Suprapubic skin (tissue), 4 donors: ENCODE measurements around the gene VAV2. TPM values are rescaled to one million over a fixed set of nuclear protein-coding genes. Genes with fewer than 3 reads are reported as not detected.

ENCODE experiments used
- DNase-seq, 2 donors: peaks; one replicate each; pipeline ENCODE4 v3.0.0-alpha.2; 2019; ENCODE audit warnings: low spot score in 2 of 2
- H3K27ac ChIP-seq: fragments of 200-600 bp; sonication (generic); one replicate; pipeline ENCODE4 v1.5.1; 2019
- H3K27me3 ChIP-seq: fragments of 200-600 bp; sonication (generic); one replicate; pipeline ENCODE4 v1.5.1; 2019
- H3K36me3 ChIP-seq: fragments of 200-600 bp; sonication (generic); one replicate; pipeline ENCODE4 v1.5.1; 2019
- H3K4me1 ChIP-seq: fragments of 200-600 bp; sonication (generic); one replicate; pipeline ENCODE4 v1.5.1; 2019
- H3K4me3 ChIP-seq: fragments of 200-600 bp; sonication (generic); one replicate; pipeline ENCODE4 v1.5.1; 2019; ENCODE audit warnings: mild to moderate bottlenecking
- H3K9me3 ChIP-seq: fragments of 200-600 bp; sonication (generic); one replicate; pipeline ENCODE4 v1.5.1; 2019
- CTCF ChIP-seq, 2 donors: fragments of 200-600 bp in 1 of 2; fragments of 450-650 bp in 1 of 2; sonication (generic) in 1 of 2; IDR thresholded peaks; one replicate each; pipeline ENCODE4 v1.5.1; 2016 to 2019; ENCODE audit warnings: antibody characterized with exemption in 2 of 2, mild to moderate bottlenecking in 1 of 2, moderate library complexity in 1 of 2
- EP300 ChIP-seq: sonication (generic); formaldehyde crosslinking; IDR thresholded peaks from one replicate; pipeline ENCODE4 v1.6.1; 2017; ENCODE audit warnings: antibody characterized with exemption
- POLR2A ChIP-seq, 2 donors: fragments of 450-650 bp; IDR thresholded peaks; one replicate each; pipeline ENCODE4 v1.6.1; 2017; ENCODE audit warnings: antibody characterized with exemption in 2 of 2, mild to moderate bottlenecking in 2 of 2, moderate library complexity in 2 of 2
- POLR2AphosphoS5 ChIP-seq, 3 donors: sonication (generic); formaldehyde crosslinking; IDR thresholded peaks; one replicate each; pipeline ENCODE4 v1.6.1; 2017; ENCODE audit warnings: antibody characterized with exemption in 3 of 3
- WGBS: methylation state at CpG from one replicate; pipeline ENCODE4 v1.1.5; 2018; 5-methylcytosine and 5-hydroxymethylcytosine counted together
- total RNA-seq, 4 donors: library from RNA; depleted of rRNA; stranded (reverse); fragments of >200 nt; gene quantifications; one replicate each; pipeline ENCODE4 v1.1.0, GENCODE V29; 2016

VAV2 gene
- total RNA-seq, 4 donors from 2014 or later = 5.2 to 10.3 (median 6.4) TPM

- Histone ChIP-seq H3K4me1 (peaks cover 11% of the 10 kb centered on the region), H3K27ac (no peak overlapping the region), H3K9me3 (no peaks in the 10 kb centered on the region), H3K36me3 (no peaks in the 10 kb centered on the region), H3K4me3 (no peak overlapping the region), H3K27me3 (no peaks in the 10 kb centered on the region)
- TF ChIP-seq EP300 = no peak
- no peak for TF ChIP-seq POLR2AphosphoS5 (IDR thresholded peaks at IDR 0.05)
- no peak for TF ChIP-seq CTCF (IDR thresholded peaks at IDR 0.05)
- TF ChIP-seq POLR2A (IDR thresholded peaks at IDR 0.05) = no peak
- WGBS = 89% methylated on average over 16 of the region's 18 CpGs
- DNase-seq = no peak
These were observed 45.2 kb downstream of the VAV2 start for GRCh38 chr9:133946840-133947486.

DNA sequence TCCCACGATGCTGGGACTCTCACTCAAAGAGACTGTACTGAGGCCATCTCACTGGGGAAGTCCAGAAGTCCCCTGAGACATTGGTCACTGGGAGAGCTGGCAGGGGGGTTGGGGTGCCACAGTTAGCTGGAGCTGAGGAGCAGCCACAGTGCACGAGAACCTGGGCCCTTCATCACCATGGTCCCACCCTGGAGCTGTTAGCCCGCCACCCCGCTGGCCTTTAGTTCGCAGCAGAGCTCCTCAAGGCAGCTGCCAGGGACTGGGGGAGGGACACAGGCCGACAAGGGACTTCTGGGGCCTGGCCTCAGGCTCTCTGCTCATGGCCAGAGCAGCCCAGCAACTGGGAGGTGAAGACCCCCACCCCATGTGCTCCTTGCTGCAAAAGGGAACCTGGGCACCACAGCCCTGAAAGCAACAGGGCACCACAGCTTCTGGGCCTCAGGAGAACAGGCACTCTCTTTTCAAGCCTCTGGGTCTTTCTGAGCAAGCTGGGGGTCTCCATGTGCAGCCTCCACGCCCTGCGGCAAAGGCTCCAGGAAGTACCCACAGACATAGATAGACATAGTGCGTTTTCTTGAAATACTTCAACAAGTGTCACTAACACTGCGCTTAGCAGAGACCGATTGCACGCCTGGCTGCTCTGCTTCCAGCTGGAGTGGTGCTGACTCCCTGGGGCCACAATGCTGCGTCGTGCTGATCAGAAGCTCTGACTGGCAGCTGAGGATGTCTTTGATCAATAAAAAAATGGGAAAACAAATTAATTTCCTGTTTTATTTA lies 46.0 kb downstream of the VAV2 start:
- no peak overlapping the region for H3K4me3 ChIP-seq
- TF ChIP-seq POLR2AphosphoS5 (IDR thresholded peaks at IDR 0.05) (no peak), CTCF (IDR thresholded peaks at IDR 0.05) (no peak), EP300 (no peak), POLR2A (IDR thresholded peaks at IDR 0.05) (no peak)
- H3K27me3 ChIP-seq = no peaks in the 10 kb centered on the region
- no peak overlapping the region for H3K27ac ChIP-seq
- 100% methylated on average over 7 of the region's 14 CpGs for WGBS
- no peaks in the 10 kb centered on the region for H3K9me3 ChIP-seq
- peaks cover 11% of the 10 kb centered on the region for H3K4me1 ChIP-seq
- DNase-seq = no peak
- no peaks in the 10 kb centered on the region for H3K36me3 ChIP-seq

DNA sequence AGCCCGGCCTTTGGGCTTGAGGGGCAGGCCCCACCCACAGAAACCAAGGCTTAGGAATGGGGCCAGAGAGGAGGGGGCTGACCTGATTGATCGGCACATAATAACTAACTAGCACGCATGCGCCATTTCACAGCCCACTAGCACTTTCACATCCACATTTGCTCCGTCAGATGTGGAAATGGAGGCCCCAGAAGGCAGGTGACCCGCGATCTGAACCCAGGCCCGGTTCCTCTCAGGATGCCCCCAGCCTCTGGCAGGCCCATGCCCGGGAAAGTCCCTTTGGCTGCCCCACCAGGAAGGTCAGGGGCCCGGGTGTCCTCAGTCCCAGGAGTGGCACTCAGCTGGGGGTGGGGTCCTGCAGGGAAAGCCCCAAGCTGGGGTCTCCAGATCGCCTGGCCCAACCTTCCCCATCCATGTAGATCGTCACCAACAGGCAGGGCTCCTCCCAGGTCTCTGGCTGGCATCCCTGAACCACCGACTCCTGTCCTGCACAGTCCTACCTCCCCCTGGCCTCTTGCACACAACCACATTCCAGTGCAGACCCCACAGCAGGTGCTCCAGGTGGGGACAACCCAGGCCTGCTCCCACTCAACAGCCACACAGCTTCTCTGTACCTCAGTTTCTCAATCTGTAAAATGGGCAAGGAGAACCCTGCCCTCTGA lies 46.7 kb downstream of the VAV2 start:
- no peak for DNase-seq
- Histone ChIP-seq H3K4me1 (peaks cover 11% of the 10 kb centered on the region), H3K27me3 (no peaks in the 10 kb centered on the region), H3K9me3 (no peaks in the 10 kb centered on the region), H3K36me3 (no peaks in the 10 kb centered on the region), H3K4me3 (no peak overlapping the region), H3K27ac (no peak overlapping the region)
- TF ChIP-seq EP300 (no peak), POLR2A (IDR thresholded peaks at IDR 0.05) (no peak), CTCF (IDR thresholded peaks at IDR 0.05) (no peak), POLR2AphosphoS5 (IDR thresholded peaks at IDR 0.05) (no peak)
- 95% methylated on average over 5 of the region's 13 CpGs for WGBS

- no CpG with 5 or more reads among the region's 14 CpGs for WGBS
- TF ChIP-seq CTCF (IDR thresholded peaks at IDR 0.05) = no peak
- no peak for TF ChIP-seq POLR2AphosphoS5 (IDR thresholded peaks at IDR 0.05)
- no peak for TF ChIP-seq EP300
- TF ChIP-seq POLR2A (IDR thresholded peaks at IDR 0.05) = no peak
- no peak for DNase-seq
- Histone ChIP-seq H3K27me3 (no peaks in the 10 kb centered on the region), H3K27ac (no peak overlapping the region), H3K36me3 (no peaks in the 10 kb centered on the region), H3K4me3 (no peak overlapping the region), H3K9me3 (no peaks in the 10 kb centered on the region), H3K4me1 (peaks cover 11% of the 10 kb centered on the region)
These were observed 47.4 kb downstream of the VAV2 start for GRCh38 chr9:133944746-133945135.
